Progenitor cell of endocrine pancreas (in vitro differentiated cells): ENCODE results near the gene URB2. TPM values are rescaled to one million over a fixed set of nuclear protein-coding genes. Genes with fewer than 3 reads are reported as not detected.
"Not testable (repeated sequence)": the region's sequence is repeated elsewhere in the genome, so short reads cannot be mapped to it uniquely, and the experiment has no call there.

Experiments
- DNase-seq: peaks from one replicate; pipeline ENCODE4 v3.0.0; 2021; ENCODE audit warnings: low spot score; ENCODE audit not compliant: unreplicated experiment
- H3K27ac Mint-ChIP-seq: 2 replicates; pipeline ENCODE4 v1.8.0; 2021; ENCODE audit warnings: mild to moderate bottlenecking, moderate library complexity, mixed read lengths
- H3K27me3 Mint-ChIP-seq: 2 replicates; pipeline ENCODE4 v1.8.0; 2021; ENCODE audit warnings: mixed read lengths
- H3K36me3 Mint-ChIP-seq: 2 replicates; pipeline ENCODE4 v1.8.0; 2022; ENCODE audit warnings: mixed read lengths; ENCODE audit not compliant: insufficient read depth
- H3K4me1 Mint-ChIP-seq: 2 replicates; pipeline ENCODE4 v1.8.0; 2021; ENCODE audit warnings: low read depth, mixed read lengths
- H3K4me3 Mint-ChIP-seq: 2 replicates; pipeline ENCODE4 v1.8.0; 2021; ENCODE audit warnings: low read depth, mild to moderate bottlenecking, moderate library complexity, mixed read lengths
- H3K9me3 Mint-ChIP-seq: 2 replicates; pipeline ENCODE4 v1.8.0; 2021; ENCODE audit warnings: low read depth, mixed read lengths
- total RNA-seq: library from RNA; stranded (reverse); gene quantifications from 2 replicates; pipeline ENCODE4 v1.2.1, GENCODE V29; 2021
- TF ChIP-seq, protein P1 (sequence below): fragments of 200-600 bp; sonication (generic); IDR thresholded peaks from one replicate; pipeline ENCODE4 v1.5.0; 2021; ENCODE audit warnings: antibody characterized with exemption, mild to moderate bottlenecking; ENCODE audit not compliant: unreplicated experiment

URB2 gene
- total RNA-seq, 1 donor from 2014 or later: 16.2 TPM

DNA sequence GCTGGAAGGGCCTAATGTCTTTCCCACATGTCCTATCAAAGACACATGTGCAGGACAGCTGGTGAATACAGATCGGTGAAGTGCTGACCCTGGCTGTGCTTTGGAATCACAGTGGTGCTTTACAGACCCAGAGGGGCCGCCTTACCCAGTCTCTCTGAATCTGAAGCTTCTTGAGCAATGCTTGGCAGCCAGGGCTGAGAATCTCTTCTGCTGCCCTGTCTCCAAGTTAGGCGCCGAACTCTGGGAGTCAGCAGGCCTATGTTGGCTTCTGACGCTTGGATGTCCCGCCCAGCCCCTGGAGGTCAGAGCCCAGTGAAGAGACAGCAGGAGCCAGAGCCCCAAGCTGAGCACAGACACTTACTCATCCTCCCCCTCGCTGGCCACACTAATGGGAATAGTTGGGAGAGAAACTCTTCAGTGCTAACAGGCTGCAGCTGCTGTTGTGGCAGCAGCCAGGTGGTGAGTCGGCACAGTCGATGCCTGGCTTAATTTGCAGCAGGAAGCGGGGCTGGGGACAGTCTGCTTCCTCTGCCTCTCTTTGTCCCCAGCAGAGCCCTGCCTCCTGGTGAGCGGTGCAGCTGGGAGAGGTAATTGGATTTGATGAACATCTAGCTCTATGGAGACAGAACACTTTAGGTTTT, 68.1 kb downstream of the URB2 start:
- H3K4me3 Mint-ChIP-seq: no peak overlapping the region
- DNase-seq: no peak
- H3K27me3 Mint-ChIP-seq: peaks cover 25% of the 10 kb centered on the region
- TF ChIP-seq, protein P1, sequence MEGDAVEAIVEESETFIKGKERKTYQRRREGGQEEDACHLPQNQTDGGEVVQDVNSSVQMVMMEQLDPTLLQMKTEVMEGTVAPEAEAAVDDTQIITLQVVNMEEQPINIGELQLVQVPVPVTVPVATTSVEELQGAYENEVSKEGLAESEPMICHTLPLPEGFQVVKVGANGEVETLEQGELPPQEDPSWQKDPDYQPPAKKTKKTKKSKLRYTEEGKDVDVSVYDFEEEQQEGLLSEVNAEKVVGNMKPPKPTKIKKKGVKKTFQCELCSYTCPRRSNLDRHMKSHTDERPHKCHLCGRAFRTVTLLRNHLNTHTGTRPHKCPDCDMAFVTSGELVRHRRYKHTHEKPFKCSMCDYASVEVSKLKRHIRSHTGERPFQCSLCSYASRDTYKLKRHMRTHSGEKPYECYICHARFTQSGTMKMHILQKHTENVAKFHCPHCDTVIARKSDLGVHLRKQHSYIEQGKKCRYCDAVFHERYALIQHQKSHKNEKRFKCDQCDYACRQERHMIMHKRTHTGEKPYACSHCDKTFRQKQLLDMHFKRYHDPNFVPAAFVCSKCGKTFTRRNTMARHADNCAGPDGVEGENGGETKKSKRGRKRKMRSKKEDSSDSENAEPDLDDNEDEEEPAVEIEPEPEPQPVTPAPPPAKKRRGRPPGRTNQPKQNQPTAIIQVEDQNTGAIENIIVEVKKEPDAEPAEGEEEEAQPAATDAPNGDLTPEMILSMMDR: no peak
- peaks cover 2% of the 10 kb centered on the region for H3K4me1 Mint-ChIP-seq
- H3K27ac Mint-ChIP-seq: no peak overlapping the region
- no peaks in the 10 kb centered on the region for H3K36me3 Mint-ChIP-seq
- no peaks in the 10 kb centered on the region for H3K9me3 Mint-ChIP-seq

DNA sequence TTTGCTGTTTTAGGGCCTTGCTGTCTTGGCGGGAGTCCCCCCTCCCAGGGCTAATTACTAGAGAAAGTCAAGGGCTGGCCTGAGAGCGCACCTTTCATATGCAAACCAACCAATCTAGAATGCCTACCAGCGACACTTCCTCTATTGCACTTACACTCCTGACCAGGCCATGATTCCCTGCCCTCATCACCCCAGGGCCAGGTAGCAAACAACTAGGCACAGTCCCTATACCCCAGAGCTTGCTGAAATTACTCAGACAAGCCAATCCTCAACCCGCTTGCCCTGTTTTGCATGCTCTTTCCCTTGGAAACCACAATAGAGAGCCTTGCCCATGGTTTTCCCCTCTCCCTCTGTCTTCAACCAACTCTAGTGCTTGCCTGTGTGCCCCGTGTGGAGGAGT, 70.3 kb downstream of the URB2 start:
- Mint-ChIP-seq H3K4me3 (no peak overlapping the region), H3K4me1 (peaks cover 2% of the 10 kb centered on the region), H3K36me3 (no peaks in the 10 kb centered on the region), H3K27me3 (peaks cover 22% of the 10 kb centered on the region), H3K9me3 (no peaks in the 10 kb centered on the region), H3K27ac (no peak overlapping the region)
- DNase-seq: no peak
- TF ChIP-seq, protein P1: no peak

GRCh38 chr1:229699613-229700267, 73.7 kb downstream of the URB2 start:
- H3K27me3 Mint-ChIP-seq: peaks cover 11% of the 10 kb centered on the region
- H3K4me3 Mint-ChIP-seq: no peak overlapping the region
- no peak overlapping the region for H3K27ac Mint-ChIP-seq

GRCh38 chr1:229704157-229704556, 78.1 kb downstream of the URB2 start:
- DNase-seq: no peak
- H3K9me3 Mint-ChIP-seq: peaks cover 11% of the 10 kb centered on the region
- no peaks in the 10 kb centered on the region for H3K4me1 Mint-ChIP-seq
- H3K4me3 Mint-ChIP-seq: no peak overlapping the region
- H3K27ac Mint-ChIP-seq: no peak overlapping the region
- TF ChIP-seq, protein P1: no peak
- peaks cover 3% of the 10 kb centered on the region for H3K36me3 Mint-ChIP-seq
- H3K27me3 Mint-ChIP-seq: no peaks in the 10 kb centered on the region

More at GRCh38 chr1:229699613-229700267, 73.7 kb downstream of the URB2 start:
- peaks cover 1% of the 10 kb centered on the region for H3K36me3 Mint-ChIP-seq
- no peak for DNase-seq
- H3K4me1 Mint-ChIP-seq: no peaks in the 10 kb centered on the region
- TF ChIP-seq, protein P1: no peak
- H3K9me3 Mint-ChIP-seq: peaks cover 3% of the 10 kb centered on the region

GRCh38 chr1:229705152-229705551, 79.1 kb downstream of the URB2 start:
- H3K4me3 Mint-ChIP-seq, H3K4me1 Mint-ChIP-seq, H3K36me3 Mint-ChIP-seq, H3K27me3 Mint-ChIP-seq, H3K27ac Mint-ChIP-seq, DNase-seq: not testable (repeated sequence)
- H3K9me3 Mint-ChIP-seq: peaks cover 11% of the 10 kb centered on the region

GRCh38 chr1:229707127-229707526, 81.1 kb downstream of the URB2 start:
- not testable (repeated sequence) for H3K4me1 Mint-ChIP-seq, H3K36me3 Mint-ChIP-seq, H3K27ac Mint-ChIP-seq, H3K4me3 Mint-ChIP-seq, DNase-seq, H3K27me3 Mint-ChIP-seq
- peaks cover 11% of the 10 kb centered on the region for H3K9me3 Mint-ChIP-seq
